ENCODE results near the gene CIAO3. TPM values are rescaled to one million over a fixed set of nuclear protein-coding genes. Genes with fewer than 3 reads are reported as not detected.

CIAO3 gene
- total RNA-seq, 6 donors from 2014 or later: 27.8 to 96.4 (median 33.1) TPM

- TF ChIP-seq POLR2AphosphoS5 (IDR thresholded peaks at IDR 0.05): peak in 1 of 2 donors; percentile 16
- TF ChIP-seq POLR2A (IDR thresholded peaks at IDR 0.05): peak in 1 of 4 donors; percentile 30
- TF ChIP-seq, protein P1, sequence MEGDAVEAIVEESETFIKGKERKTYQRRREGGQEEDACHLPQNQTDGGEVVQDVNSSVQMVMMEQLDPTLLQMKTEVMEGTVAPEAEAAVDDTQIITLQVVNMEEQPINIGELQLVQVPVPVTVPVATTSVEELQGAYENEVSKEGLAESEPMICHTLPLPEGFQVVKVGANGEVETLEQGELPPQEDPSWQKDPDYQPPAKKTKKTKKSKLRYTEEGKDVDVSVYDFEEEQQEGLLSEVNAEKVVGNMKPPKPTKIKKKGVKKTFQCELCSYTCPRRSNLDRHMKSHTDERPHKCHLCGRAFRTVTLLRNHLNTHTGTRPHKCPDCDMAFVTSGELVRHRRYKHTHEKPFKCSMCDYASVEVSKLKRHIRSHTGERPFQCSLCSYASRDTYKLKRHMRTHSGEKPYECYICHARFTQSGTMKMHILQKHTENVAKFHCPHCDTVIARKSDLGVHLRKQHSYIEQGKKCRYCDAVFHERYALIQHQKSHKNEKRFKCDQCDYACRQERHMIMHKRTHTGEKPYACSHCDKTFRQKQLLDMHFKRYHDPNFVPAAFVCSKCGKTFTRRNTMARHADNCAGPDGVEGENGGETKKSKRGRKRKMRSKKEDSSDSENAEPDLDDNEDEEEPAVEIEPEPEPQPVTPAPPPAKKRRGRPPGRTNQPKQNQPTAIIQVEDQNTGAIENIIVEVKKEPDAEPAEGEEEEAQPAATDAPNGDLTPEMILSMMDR (IDR thresholded peaks at IDR 0.05): no peak
- no peak for TF ChIP-seq EP300 (IDR thresholded peaks at IDR 0.05)
- Histone ChIP-seq H3K27ac (peak overlapping the region in 2 of 4 donors; percentile 52 to 53), H3K4me3 (peak overlapping the region; percentile 6 to 65 (median 59)), H3K9me3 (no peaks in the 10 kb centered on the region), H3K36me3 (peaks cover 0 to 27% (median 15%) of the 10 kb centered on the region in 4 donors), H3K27me3 (peaks cover 0 to 29% (median 17%) of the 10 kb centered on the region in 4 donors), H3K4me1 (peaks cover 20 to 33% (median 28%) of the 10 kb centered on the region in 4 donors)
- 2 to 4% methylated on average over 15 to 30 of the region's 80 CpGs for WGBS, 2 donors
- DNase-seq (peak; percentile 70 to 94), ATAC-seq (ENCODE audit: low FRiP score in 2 of 2) (peak in 1 of 2 donors; percentile 69)
These were observed 12.5 kb downstream of the CIAO3 start for GRCh38 chr16:728131-728889.

DNA sequence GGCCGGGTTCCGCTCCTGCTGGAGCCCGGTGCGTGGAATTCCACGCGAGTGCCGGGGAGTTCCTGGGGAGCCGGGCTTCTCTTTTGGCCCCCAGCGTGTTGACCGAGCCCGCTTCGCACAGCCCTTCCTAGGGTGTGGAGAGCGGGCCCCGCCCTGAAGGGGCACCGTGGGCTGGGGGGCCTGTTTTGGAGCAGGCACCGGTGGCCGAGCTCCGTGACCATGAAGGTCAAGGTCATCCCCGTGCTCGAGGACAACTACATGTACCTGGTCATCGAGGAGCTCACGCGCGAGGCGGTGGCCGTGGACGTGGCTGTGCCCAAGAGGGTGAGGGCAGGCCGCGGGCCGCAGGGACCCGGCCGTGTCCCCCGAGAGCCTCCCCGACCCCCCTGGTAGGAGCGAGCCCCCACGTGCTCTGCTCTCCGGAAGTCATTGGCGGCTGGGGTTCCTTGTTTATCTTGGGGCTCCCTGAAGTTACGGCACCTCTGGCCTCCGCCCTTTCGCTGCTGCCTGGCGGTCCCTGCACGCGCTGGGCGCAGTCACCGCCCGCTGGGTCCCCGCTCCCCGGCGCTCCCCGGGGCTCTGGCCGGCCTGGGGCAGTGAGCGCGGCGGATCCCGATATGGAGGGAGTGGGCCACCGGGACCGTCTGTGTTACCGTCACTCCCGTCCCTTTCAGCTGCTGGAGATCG is 13.4 kb downstream of the CIAO3 start:
- H3K36me3 ChIP-seq: peaks cover 0 to 18% (median 11%) of the 10 kb centered on the region in 4 donors
- WGBS, 2 donors: 1% methylated on average over 19 of the region's 61 CpGs; no CpG with 5 or more reads in 1 of the 2 donors
- TF ChIP-seq POLR2AphosphoS5 (IDR thresholded peaks at IDR 0.05) (no peak), EP300 (IDR thresholded peaks at IDR 0.05) (no peak), POLR2A (IDR thresholded peaks at IDR 0.05) (peak in 1 of 4 donors; percentile 3)
- TF ChIP-seq, protein P1 (IDR thresholded peaks at IDR 0.05): no peak

GRCh38 chr16:726438-727290 is 14.1 kb downstream of the CIAO3 start, which contains the start of the genes CCDC78 and HAGHL:
TSS of gene CCDC78 (minus strand) at chr16:726443. CDS start at chr16:726367, 76 bp downstream.
TSS of gene HAGHL (plus strand) at chr16:727106. CDS start at chr16:727510, 404 bp downstream.
- peaks cover 0 to 13% (median 8%) of the 10 kb centered on the region in 4 donors for H3K36me3 ChIP-seq
- peaks cover 24 to 46% (median 35%) of the 10 kb centered on the region in 4 donors for H3K4me1 ChIP-seq
- ATAC-seq (ENCODE audit: low FRiP score in 2 of 2) (peak in 1 of 2 donors; percentile 48), DNase-seq (peak; percentile 51 to 95)
- H3K4me3 ChIP-seq: peak within 1 kb of the TSS; percentile 30 to 65 (median 59)
- TF ChIP-seq, protein P1 (IDR thresholded peaks at IDR 0.05): no peak
- peak in 2 of 4 donors; percentile 2 to 48 for TF ChIP-seq POLR2A (IDR thresholded peaks at IDR 0.05)
- TF ChIP-seq EP300 (IDR thresholded peaks at IDR 0.05): no peak
- H3K9me3 ChIP-seq: no peaks in the 10 kb centered on the region
- H3K27me3 ChIP-seq: peaks cover 0 to 29% (median 17%) of the 10 kb centered on the region in 4 donors
- WGBS, 2 donors: 7% methylated on average over 23 of the region's 88 CpGs; no CpG with 5 or more reads in 1 of the 2 donors
- H3K27ac ChIP-seq: peak within 1 kb of the TSS in 2 of 4 donors; percentile 52 to 53

More for the DNA sequence above, 13.4 kb downstream of the CIAO3 start:
- peaks cover 0 to 29% (median 17%) of the 10 kb centered on the region in 4 donors for H3K27me3 ChIP-seq
- ATAC-seq (ENCODE audit: low FRiP score in 2 of 2) (peak in 1 of 2 donors; percentile 6), DNase-seq (peak in 1 of 2 donors; percentile 86)
- peak overlapping the region in 2 of 4 donors; percentile 52 to 53 for H3K27ac ChIP-seq
- H3K4me1 ChIP-seq: peaks cover 20 to 38% (median 28%) of the 10 kb centered on the region in 4 donors
- no peaks in the 10 kb centered on the region for H3K9me3 ChIP-seq
- H3K4me3 ChIP-seq: peak overlapping the region; percentile 30 to 65 (median 59)

DNA sequence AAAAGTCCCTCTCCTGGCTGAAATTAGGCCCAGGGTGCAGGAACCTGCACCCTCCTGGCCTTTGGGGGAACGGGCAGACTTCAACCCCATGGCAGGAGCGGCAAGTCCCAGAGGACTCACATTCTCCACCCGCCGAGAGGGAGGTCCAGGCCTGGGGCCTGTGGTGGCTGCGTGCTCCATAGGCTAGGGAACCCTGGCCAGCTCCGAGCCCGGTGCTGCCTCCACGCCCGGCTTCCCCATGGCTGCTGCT is 14.7 kb downstream of the CIAO3 start:
- Histone ChIP-seq H3K4me1 (peaks cover 27 to 50% (median 40%) of the 10 kb centered on the region in 4 donors), H3K36me3 (peaks cover 0 to 11% (median 6%) of the 10 kb centered on the region in 4 donors), H3K27ac (no peak overlapping the region), H3K4me3 (peak overlapping the region in 3 of 4 donors; percentile 54 to 65 (median 64)), H3K9me3 (no peaks in the 10 kb centered on the region), H3K27me3 (peaks cover 0 to 29% (median 17%) of the 10 kb centered on the region in 4 donors)
- ATAC-seq (ENCODE audit: low FRiP score in 2 of 2): no peak
- TF ChIP-seq EP300 (IDR thresholded peaks at IDR 0.05) (no peak), POLR2A (IDR thresholded peaks at IDR 0.05) (peak in 1 of 4 donors; percentile 5)
- WGBS, 2 donors: 44 to 46% methylated on average over 5 of the region's 9 CpGs
- DNase-seq: no peak

Data from upper lobe of left lung (tissue), 6 donors.